Liver (tissue), 9 donors: ENCODE measurements around the gene ZNF766. TPM values are rescaled to one million over a fixed set of nuclear protein-coding genes. Genes with fewer than 3 reads are reported as not detected.

ENCODE experiments used
- DNase-seq: peaks from one replicate; pipeline ENCODE4 v3.0.0-alpha.2; 2017; ENCODE audit warnings: low spot score
- H3K27ac ChIP-seq, 2 donors: one replicate each; pipeline ENCODE4 v1.7.0; 2013; ENCODE audit warnings: inconsistent platforms in 2 of 2, low read length in 2 of 2, control low read depth in 1 of 2, low read depth in 1 of 2, mild to moderate bottlenecking in 1 of 2
- H3K27me3 ChIP-seq, 4 donors: one replicate each; pipeline versions ENCODE4 v1.6.1 to v1.7.0; 2013; ENCODE audit warnings: low read length in 3 of 4, inconsistent platforms in 1 of 4, mild to moderate bottlenecking in 1 of 4, moderate library complexity in 1 of 4; ENCODE audit not compliant: control insufficient read depth in 4 of 4, insufficient read depth in 4 of 4
- H3K36me3 ChIP-seq, 4 donors: one replicate each; pipeline versions ENCODE4 v1.6.1 to v1.7.0; 2013; ENCODE audit warnings: low read length in 3 of 4, mild to moderate bottlenecking in 3 of 4, low read depth in 1 of 4, moderate library complexity in 1 of 4; ENCODE audit not compliant: control insufficient read depth in 4 of 4, insufficient read depth in 3 of 4
- H3K4me1 ChIP-seq, 4 donors: one replicate each; pipeline versions ENCODE4 v1.6.1 to v1.7.0; 2013; ENCODE audit warnings: low read length in 3 of 4, mild to moderate bottlenecking in 3 of 4, moderate library complexity in 1 of 4; ENCODE audit not compliant: control insufficient read depth in 4 of 4, insufficient read depth in 4 of 4
- H3K4me3 ChIP-seq, 3 donors: one replicate each; pipeline versions ENCODE4 v1.6.1 to v1.7.0; 2013; ENCODE audit warnings: low read length in 3 of 3, control low read depth in 1 of 3, low read depth in 1 of 3, mild to moderate bottlenecking in 1 of 3
- H3K9ac ChIP-seq, 2 donors: one replicate each; pipeline ENCODE4 v1.7.0; 2013; ENCODE audit warnings: low read length in 2 of 2, mild to moderate bottlenecking in 2 of 2, moderate library complexity in 2 of 2, control low read depth in 1 of 2, low read depth in 1 of 2
- H3K9me3 ChIP-seq, 4 donors: one replicate each; pipeline versions ENCODE4 v1.6.1 to v1.7.0; 2013; ENCODE audit warnings: low read length in 3 of 4; ENCODE audit not compliant: control insufficient read depth in 4 of 4
- CTCF ChIP-seq: fragments of 150-350 bp; IDR thresholded peaks from 2 replicates; pipeline ENCODE4 v1.5.1; 2017; ENCODE audit warnings: improper control_type of control experiment, low read depth, low read length; ENCODE audit not compliant: missing input control
- EGR1 ChIP-seq, 2 donors: IDR thresholded peaks; 2 replicates each; pipeline ENCODE4 v1.6.1; 2016 to 2018; ENCODE audit warnings: antibody characterized with exemption in 2 of 2, low read depth in 2 of 2
- FOXA1 ChIP-seq: IDR thresholded peaks from 2 replicates; pipeline ENCODE4 v1.6.1; 2016; ENCODE audit warnings: antibody characterized with exemption
- FOXA2 ChIP-seq: IDR thresholded peaks from 2 replicates; pipeline ENCODE4 v1.6.1; 2016; ENCODE audit warnings: antibody characterized with exemption
- GABPA ChIP-seq, 2 donors: IDR thresholded peaks in 1 of 2; conservative IDR thresholded peaks in 1 of 2; 2 replicates each; pipeline ENCODE4 v1.6.1; 2016; ENCODE audit warnings: antibody characterized with exemption in 2 of 2, mild to moderate bottlenecking in 1 of 2, moderate library complexity in 1 of 2
- HNF4G ChIP-seq: IDR thresholded peaks from 2 replicates; pipeline ENCODE4 v1.6.1; 2016; ENCODE audit warnings: antibody characterized with exemption
- JUND ChIP-seq, 2 donors: IDR thresholded peaks; 2 replicates each; pipeline ENCODE4 v1.6.1; 2016; ENCODE audit warnings: antibody characterized with exemption in 2 of 2
- RAD21 ChIP-seq, 2 donors: IDR thresholded peaks; 2 replicates each; pipeline ENCODE4 v1.6.1; 2016; ENCODE audit warnings: antibody characterized with exemption in 2 of 2, mild to moderate bottlenecking in 2 of 2
- REST ChIP-seq: IDR thresholded peaks from 2 replicates; pipeline ENCODE4 v1.6.1; 2016; ENCODE audit warnings: antibody characterized with exemption, mild to moderate bottlenecking
- RXRA ChIP-seq, 2 donors: IDR thresholded peaks; 2 replicates each; pipeline ENCODE4 v1.6.1; 2017 to 2018; ENCODE audit warnings: antibody characterized with exemption in 2 of 2, mild to moderate bottlenecking in 1 of 2
- SP1 ChIP-seq: IDR thresholded peaks from 2 replicates; pipeline ENCODE4 v1.6.1; 2018; ENCODE audit warnings: antibody characterized with exemption, mild to moderate bottlenecking
- TAF1 ChIP-seq: conservative IDR thresholded peaks from 2 replicates; pipeline ENCODE4 v1.6.1; 2016; ENCODE audit warnings: antibody characterized with exemption, mild to moderate bottlenecking
- ZBTB33 ChIP-seq: IDR thresholded peaks from 2 replicates; pipeline ENCODE4 v1.6.1; 2016; ENCODE audit warnings: antibody characterized with exemption
- WGBS: extraction: QIAGEN DNeasy Blood & Tissue Kit; methylation state at CpG from one replicate; pipeline ENCODE4 v1.1.7; 2013; 5-methylcytosine and 5-hydroxymethylcytosine counted together
- polyA plus RNA-seq, 2 donors: library from polyadenylated mRNA; stranded (reverse) in 1 of 2; unstranded in 1 of 2; fragments of 200-250 nt in 1 of 2; fragments of >200 nt in 1 of 2; fragmentation: Nextera tagmentation in 1 of 2; extraction: Ambion mirVana in 1 of 2; gene quantifications; one replicate each; pipeline versions ENCODE4 v1.2.1 to v1.2.3, GENCODE V29; 2013 to 2015
- total RNA-seq, 2 donors: library from RNA; depleted of rRNA; stranded (reverse); fragments of >200 nt; gene quantifications; one replicate each; pipeline ENCODE4 v1.2.3, GENCODE V29; 2014
- donor health status: healthy.
- donor health status: healthy.
- donor health status: healthy.
- donor health status: healthy.
- donor health status: healthy.

The ZNF766 gene
- total and polyA plus RNA-seq, 4 donors: 1.6 to 4.9 (median 3.8) TPM

GRCh38 chr19:52219611-52220010, 49.8 kb upstream of the ZNF766 start:
- H3K4me3 ChIP-seq: no peak overlapping the region
- DNase-seq: no peak
- H3K4me1 ChIP-seq: no peaks in the 10 kb centered on the region
- 97% methylated on average over 8 of the region's 8 CpGs for WGBS
- no peaks in the 10 kb centered on the region for H3K27me3 ChIP-seq
- no peaks in the 10 kb centered on the region for H3K9me3 ChIP-seq
- TF ChIP-seq FOXA2 (no peak), SP1 (no peak), HNF4G (no peak), GABPA (IDR thresholded peaks at IDR 0.05 in 1 of 2, conservative IDR thresholded peaks at IDR 0.05 in 1 of 2) (no peak), RXRA (IDR thresholded peaks at IDR 0.05) (no peak), EGR1 (IDR thresholded peaks at IDR 0.05; ENCODE audit: low read depth in 2 of 2) (no peak), FOXA1 (no peak), REST (no peak), TAF1 (no peak), RAD21 (IDR thresholded peaks at IDR 0.05) (no peak), ZBTB33 (no peak)
- H3K27ac ChIP-seq: no peak overlapping the region
- no peak overlapping the region for H3K9ac ChIP-seq
- peaks cover 41 to 99% (median 86%) of the 10 kb centered on the region in 4 donors for H3K36me3 ChIP-seq

- Histone ChIP-seq H3K9me3 (no peaks in the 10 kb centered on the region), H3K9ac (no peak overlapping the region), H3K27me3 (no peaks in the 10 kb centered on the region), H3K27ac (no peak overlapping the region), H3K4me1 (no peaks in the 10 kb centered on the region), H3K36me3 (peaks cover 37 to 93% (median 89%) of the 10 kb centered on the region in 4 donors), H3K4me3 (no peak overlapping the region)
- 98% methylated on average over 6 of the region's 6 CpGs for WGBS
- TF ChIP-seq EGR1 (IDR thresholded peaks at IDR 0.05; ENCODE audit: low read depth in 2 of 2) (no peak), HNF4G (no peak), JUND (IDR thresholded peaks at IDR 0.05) (no peak), CTCF (no peak), RXRA (IDR thresholded peaks at IDR 0.05) (no peak), GABPA (IDR thresholded peaks at IDR 0.05 in 1 of 2, conservative IDR thresholded peaks at IDR 0.05 in 1 of 2) (no peak), FOXA1 (no peak), REST (no peak)
- DNase-seq: peak; percentile 24
Measured at GRCh38 chr19:52221031-52221430, 48.4 kb upstream of the ZNF766 start.
